Lower leg skin (tissue), 3 donors: ENCODE data around the gene ARL5B.

Experiments
- CTCF ChIP-seq, 3 donors: fragments of 450-650 bp; IDR thresholded peaks; one replicate each; pipeline ENCODE4 v1.5.1; 2016; ENCODE audit warnings: antibody characterized with exemption in 3 of 3, mild to moderate bottlenecking in 3 of 3, moderate library complexity in 2 of 3
- POLR2A ChIP-seq, 2 donors: fragments of 450-650 bp; IDR thresholded peaks; one replicate each; pipeline ENCODE4 v1.6.1; 2016 to 2017; ENCODE audit warnings: antibody characterized with exemption in 2 of 2, mild to moderate bottlenecking in 1 of 2, moderate library complexity in 1 of 2

GRCh38 chr10:18681971-18682411 is 22.8 kb downstream of the ARL5B start:
- no peak for TF ChIP-seq CTCF (IDR thresholded peaks at IDR 0.05)
- no peak for TF ChIP-seq POLR2A (IDR thresholded peaks at IDR 0.05)
